SK-N-SH (cell line): ENCODE results near the gene PLA2G2D. TPM values are rescaled to one million over a fixed set of nuclear protein-coding genes. Genes with fewer than 3 reads are reported as not detected.

ENCODE experiments used
- CTCF ChIA-PET: fragments of 300-600, 350-600 bp; formaldehyde crosslinking; extraction: SDS; loops from one replicate; lab custom pipeline; 2021; lab: Yijun Ruan, JAX
- POLR2A ChIA-PET: fragments of 350-600 bp; sonication (Branson Sonifier 250); formaldehyde crosslinking; extraction: SDS; loops from one replicate; lab custom pipeline; 2020; ENCODE audit warnings: antibody characterized with exemption, inconsistent platforms; lab: Yijun Ruan, JAX
- DNase-seq: peaks from one replicate; pipeline ENCODE4 v3.0.0; 2012
- H2AFZ ChIP-seq: fragments of 200-600 bp; sonication (generic); 2 replicates; pipeline ENCODE4 v1.8.1; 2016; ENCODE audit warnings: antibody characterized with exemption, mild to moderate bottlenecking, low read depth
- H3F3A ChIP-seq: fragments of 200-600 bp; sonication (generic); replicated peaks from 2 replicates; pipeline ENCODE3; 2016; ENCODE audit warnings: antibody characterized with exemption, mild to moderate bottlenecking; ENCODE audit not compliant: insufficient read depth
- H3K27ac ChIP-seq, 2 experiments: fragments of 200-500 bp in 1 of 2; fragments of 200-600 bp in 1 of 2; sonication (Bioruptor generic) in 1 of 2; sonication (generic), shearing (Covaris generic) in 1 of 2; 2 replicates each; pipeline versions ENCODE4 v1.5.1 to v1.6.1; 2014 to 2016; ENCODE audit warnings: low read depth in 2 of 2, inconsistent platforms in 1 of 2, low read length in 1 of 2, mild to moderate bottlenecking in 1 of 2, mixed read lengths in 1 of 2
- H3K27me3 ChIP-seq: fragments of 200-600 bp; sonication (generic), shearing (Covaris generic); 2 replicates; pipeline ENCODE4 v1.6.1; 2016; ENCODE audit warnings: mixed run types; ENCODE audit not compliant: insufficient read depth
- H3K36me3 ChIP-seq, 2 experiments: fragments of 200-500 bp in 1 of 2; fragments of 200-600 bp in 1 of 2; sonication (Bioruptor generic) in 1 of 2; sonication (generic) in 1 of 2; replicated peaks in 1 of 2; 2 replicates each; pipeline versions ENCODE3 to v1.5.1; 2014 to 2016; ENCODE audit warnings: low read length in 1 of 2, mild to moderate bottlenecking in 1 of 2; ENCODE audit not compliant: insufficient read depth in 2 of 2, control insufficient read depth in 1 of 2
- H3K4me1 ChIP-seq, 2 experiments: fragments of 200-500 bp in 1 of 2; fragments of 200-600 bp in 1 of 2; sonication (Bioruptor generic) in 1 of 2; sonication (generic), shearing (Covaris generic) in 1 of 2; 2 replicates each; pipeline versions ENCODE4 v1.5.1 to v1.6.1; 2014 to 2016; ENCODE audit warnings: low read depth in 1 of 2, low read length in 1 of 2, mixed run types in 1 of 2; ENCODE audit not compliant: insufficient read depth in 2 of 2, control insufficient read depth in 1 of 2
- H3K4me2 ChIP-seq: fragments of 200-600 bp; sonication (generic), shearing (Covaris generic); 2 replicates; pipeline ENCODE4 v1.6.1; 2017; ENCODE audit warnings: mixed run types
- H3K4me3 ChIP-seq, 2 experiments: fragments of 200-500 bp in 1 of 2; fragments of 200-600 bp in 1 of 2; sonication (Bioruptor generic) in 1 of 2; sonication (generic), shearing (Covaris generic) in 1 of 2; 2 replicates each; pipeline versions ENCODE4 v1.5.1 to v1.8.1; 2014 to 2016; ENCODE audit warnings: low read depth in 2 of 2, inconsistent platforms in 1 of 2, low read length in 1 of 2, mild to moderate bottlenecking in 1 of 2, mixed read lengths in 1 of 2, moderate library complexity in 1 of 2
- H3K79me2 ChIP-seq: fragments of 200-600 bp; sonication (generic); 2 replicates; pipeline ENCODE4 v1.8.1; 2017; ENCODE audit warnings: mild to moderate bottlenecking; ENCODE audit not compliant: insufficient read depth
- H3K9ac ChIP-seq: fragments of 200-600 bp; sonication (generic); 2 replicates; pipeline ENCODE4 v1.6.1; 2017; ENCODE audit warnings: mixed run types
- H3K9me2 ChIP-seq: fragments of 200-600 bp; sonication (generic); 2 replicates; pipeline ENCODE4 v1.6.1; 2017; ENCODE audit warnings: mixed run types
- H3K9me3 ChIP-seq: fragments of 200-600 bp; sonication (generic); 2 replicates; pipeline ENCODE4 v1.6.1; 2017; ENCODE audit warnings: mixed run types, mild to moderate bottlenecking, moderate library complexity
- H4K20me1 ChIP-seq: fragments of 200-600 bp; sonication (generic); 2 replicates; pipeline ENCODE4 v1.6.1; 2017; ENCODE audit warnings: mild to moderate bottlenecking, mixed run types; ENCODE audit not compliant: insufficient read depth
- CTCF ChIP-seq: fragments of 200-600 bp; sonication (generic); IDR thresholded peaks from 2 replicates; pipeline ENCODE4 v1.6.1; 2017; ENCODE audit warnings: antibody characterized with exemption, mild to moderate bottlenecking, moderate library complexity
- FOSL2 ChIP-seq: IDR thresholded peaks from 2 replicates; pipeline ENCODE4 v1.4.0; 2012; ENCODE audit warnings: low read depth, mild to moderate bottlenecking, moderate library complexity, borderline replicate concordance
- FOXJ3 ChIP-seq: sonication (generic); formaldehyde crosslinking; IDR thresholded peaks from 2 replicates; pipeline ENCODE4 v1.5.1; 2020; ENCODE audit warnings: mild to moderate bottlenecking, missing genetic modification reagents
- JUND ChIP-seq: IDR thresholded peaks from 2 replicates; pipeline ENCODE4 v1.4.0; 2012
- NFIC ChIP-seq: IDR thresholded peaks from 2 replicates; pipeline ENCODE4 v1.4.0; 2012; ENCODE audit warnings: borderline replicate concordance
- RAD21 ChIP-seq: IDR thresholded peaks from 2 replicates; pipeline ENCODE4 v1.6.1; 2012; ENCODE audit warnings: mild to moderate bottlenecking, low read length
- RCOR1 ChIP-seq: fragments of 150-350 bp; IDR thresholded peaks from 2 replicates; pipeline ENCODE4 v1.6.1; 2017; ENCODE audit warnings: antibody characterized with exemption, low read length
- USF1 ChIP-seq: IDR thresholded peaks from 2 replicates; pipeline ENCODE4 v1.4.0; 2012; ENCODE audit warnings: low read depth, borderline replicate concordance
- WGBS: methylation state at CpG from one replicate; pipeline ENCODE4 v1.1.6; 2017; ENCODE audit warnings: low lambda C conversion rate; 5-methylcytosine and 5-hydroxymethylcytosine counted together
- polyA plus RNA-seq, 3 experiments: library from polyadenylated mRNA; depleted of rRNA; stranded (reverse); fragments of >200 nt; gene quantifications; 2 replicates each; pipeline ENCODE4 v1.2.3, GENCODE V29; 2012

PLA2G2D gene
- polyA plus RNA-seq, 1 of the 3 experiments (the other 2 are of a cell fraction): not detected

- H3K27ac ChIP-seq: no peak overlapping the region
- H2AFZ ChIP-seq: no peak overlapping the region
- no peaks in the 10 kb centered on the region for H3K27me3 ChIP-seq
- no peaks in the 10 kb centered on the region for H3K36me3 ChIP-seq
- H3K9me3 ChIP-seq: no peaks in the 10 kb centered on the region
- H4K20me1 ChIP-seq: no peaks in the 10 kb centered on the region
- POLR2A ChIA-PET: no interaction called here
- TF ChIP-seq FOXJ3 (CRISPR knock-in tag) (no peak), JUND (no peak)
- no peak overlapping the region for H3K4me2 ChIP-seq
- H3K4me3 ChIP-seq: no peak overlapping the region
- no peaks in the 10 kb centered on the region for H3K4me1 ChIP-seq
- no peaks in the 10 kb centered on the region for H3K9me2 ChIP-seq
- H3K9ac ChIP-seq: no peak overlapping the region
- CTCF ChIA-PET: interaction anchor here (1.5 kb wide), 1 partner anchor 43 kb away, joined by 4 read pairs; no protein-coding TSS in a partner anchor
- no peaks in the 10 kb centered on the region for H3F3A ChIP-seq
- DNase-seq: no peak
- H3K79me2 ChIP-seq: no peaks in the 10 kb centered on the region
- WGBS: 63% methylated on average over 5 of the region's 5 CpGs
These were observed 10.8 kb downstream of the PLA2G2D start for GRCh38 chr1:20108366-20109123.

GRCh38 chr1:20107796-20108195 lies 11.5 kb downstream of the PLA2G2D start:
- H3K4me1 ChIP-seq: no peaks in the 10 kb centered on the region
- H4K20me1 ChIP-seq: no peaks in the 10 kb centered on the region
- no peaks in the 10 kb centered on the region for H3K9me2 ChIP-seq
- no peaks in the 10 kb centered on the region for H3K36me3 ChIP-seq
- H2AFZ ChIP-seq: no peak overlapping the region
- no peak overlapping the region for H3K9ac ChIP-seq
- H3K4me2 ChIP-seq: no peak overlapping the region
- POLR2A ChIA-PET: no interaction called here
- no peaks in the 10 kb centered on the region for H3F3A ChIP-seq
- WGBS: 39% methylated on average over 4 of the region's 4 CpGs
- no peak for TF ChIP-seq CTCF
- CTCF ChIA-PET: interaction anchor here (1.5 kb wide), 1 partner anchor 44 kb away, joined by 4 read pairs; no protein-coding TSS in a partner anchor
- DNase-seq: no peak
- no peaks in the 10 kb centered on the region for H3K9me3 ChIP-seq
- no peaks in the 10 kb centered on the region for H3K79me2 ChIP-seq
- H3K27ac ChIP-seq: no peak overlapping the region
- no peaks in the 10 kb centered on the region for H3K27me3 ChIP-seq
- no peak overlapping the region for H3K4me3 ChIP-seq

- H3K27ac ChIP-seq: no peak overlapping the region
- TF ChIP-seq JUND (no peak), FOSL2 (no peak), NFIC (no peak), USF1 (no peak), RCOR1 (no peak), RAD21 (no peak)
- no peaks in the 10 kb centered on the region for H3K9me3 ChIP-seq
- POLR2A ChIA-PET: no interaction called here
- no peak overlapping the region for H3K4me3 ChIP-seq
- H3K79me2 ChIP-seq: no peaks in the 10 kb centered on the region
- 63% methylated on average over 4 of the region's 4 CpGs for WGBS
- no peak overlapping the region for H3K4me2 ChIP-seq
- H3K36me3 ChIP-seq: no peaks in the 10 kb centered on the region
- no peak overlapping the region for H2AFZ ChIP-seq
- no peaks in the 10 kb centered on the region for H3K4me1 ChIP-seq
- CTCF ChIA-PET: interaction anchor here (1.5 kb wide), 1 partner anchor 45 kb away, joined by 4 read pairs; no protein-coding TSS in a partner anchor
- H3K9me2 ChIP-seq: no peaks in the 10 kb centered on the region
- no peaks in the 10 kb centered on the region for H3K27me3 ChIP-seq
- no peaks in the 10 kb centered on the region for H3F3A ChIP-seq
- DNase-seq: no peak
- no peak overlapping the region for H3K9ac ChIP-seq
- no peaks in the 10 kb centered on the region for H4K20me1 ChIP-seq
These were observed 12.0 kb downstream of the PLA2G2D start for GRCh38 chr1:20107351-20107750.
